ENCODE results near the gene LRRC47.

LRRC47 gene

DNA sequence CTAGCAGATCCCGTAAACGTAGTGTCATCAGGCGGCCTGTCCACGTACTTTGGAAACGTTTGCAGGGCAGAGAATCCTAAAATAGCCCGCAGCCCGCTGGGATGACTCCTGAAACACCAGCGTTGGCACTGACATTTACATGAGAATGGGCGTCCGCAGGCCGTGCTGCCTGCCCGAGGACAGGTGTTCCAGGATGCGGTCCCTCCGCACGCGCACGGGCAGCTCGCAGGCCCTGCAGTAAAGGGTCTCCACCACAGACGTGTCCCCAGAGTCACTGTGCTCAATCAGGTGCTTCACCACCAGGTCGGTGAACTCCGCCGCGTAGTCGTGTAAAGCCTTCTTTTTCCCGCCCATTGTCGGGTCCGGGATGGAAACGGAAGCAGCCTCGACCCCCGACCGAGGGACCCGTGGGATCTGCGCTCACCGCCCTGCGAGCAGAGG is 49.9 kb downstream of the LRRC47 start:
- no peak for DNase-seq

DNA sequence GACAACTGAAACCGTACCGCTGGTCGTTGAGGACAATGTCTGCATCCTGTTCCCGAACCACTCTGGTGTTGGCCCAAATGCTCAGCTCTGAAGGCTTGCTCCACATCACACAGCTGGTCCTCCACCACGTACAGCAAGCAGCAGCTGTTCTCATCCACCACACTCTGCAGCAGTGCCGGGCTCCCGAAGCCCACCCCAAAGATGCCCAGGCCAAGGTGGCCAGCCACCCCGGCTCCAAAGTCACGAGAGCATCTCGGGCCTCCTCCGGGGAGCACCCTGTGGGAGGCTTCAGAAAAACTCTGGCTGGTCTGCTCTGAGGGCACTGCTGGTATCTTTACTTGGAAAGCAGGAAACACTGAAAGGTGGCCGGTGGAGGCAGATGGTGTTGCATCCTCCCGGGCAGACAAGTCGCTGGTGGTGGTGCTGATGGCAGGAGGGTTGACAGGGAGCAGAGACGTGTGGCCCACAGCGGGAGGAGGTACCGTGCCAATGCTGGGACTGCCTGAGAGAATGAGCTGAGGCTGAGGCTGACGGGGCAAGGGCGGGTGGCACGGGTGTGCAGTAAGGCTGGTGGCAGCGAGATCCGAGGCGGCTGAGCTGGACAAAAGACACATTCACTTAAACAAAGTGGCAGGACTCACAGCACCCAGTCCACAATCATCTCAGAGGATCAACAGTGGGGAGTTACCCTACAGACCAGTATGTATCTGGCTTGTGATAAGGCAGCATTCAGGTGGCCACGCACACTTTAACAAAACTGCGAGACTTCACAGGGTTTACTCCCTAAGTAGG is 50.5 kb downstream of the LRRC47 start:
- no peak for DNase-seq

DNA sequence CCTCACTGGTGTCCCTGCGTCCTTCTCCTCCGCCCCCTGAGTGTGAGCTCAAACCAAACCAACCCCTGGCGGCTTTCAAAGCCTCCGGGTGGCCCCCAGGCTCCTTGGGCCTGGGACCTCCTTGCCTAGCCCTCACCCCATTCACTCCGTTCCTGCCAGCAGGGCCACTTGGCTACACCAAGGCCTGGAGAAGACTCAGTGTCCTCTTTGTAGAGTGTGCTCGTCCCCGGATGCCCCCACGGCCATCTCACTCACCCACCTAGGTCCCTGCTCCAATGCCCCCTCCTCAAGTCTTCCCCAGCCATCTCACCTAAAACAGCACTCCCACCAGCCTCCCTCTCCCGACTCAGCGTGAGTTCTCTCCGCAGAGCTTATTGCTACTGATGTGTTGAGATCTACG is 51.2 kb downstream of the LRRC47 start:
- no peak for DNase-seq

DNA sequence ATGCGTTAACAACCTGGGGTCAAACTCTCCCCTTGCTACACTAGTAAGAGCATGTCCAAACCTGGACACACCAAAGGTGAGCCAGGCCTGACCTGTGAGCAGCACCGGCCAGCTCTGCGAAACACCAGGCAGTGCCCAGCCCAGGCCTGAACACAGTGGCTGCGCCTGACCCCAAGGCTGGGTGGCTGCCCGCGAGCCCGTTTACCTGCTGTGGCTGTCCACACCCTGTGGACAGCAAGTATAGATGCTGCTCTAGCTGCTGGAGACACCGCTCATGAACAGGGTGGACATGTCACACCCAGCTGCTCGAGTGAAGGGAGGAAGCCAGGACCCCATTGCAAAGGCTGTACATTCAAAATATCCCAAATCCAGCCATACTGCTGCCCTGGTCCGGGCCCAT is 51.7 kb downstream of the LRRC47 start:
- DNase-seq = no peak

DNA sequence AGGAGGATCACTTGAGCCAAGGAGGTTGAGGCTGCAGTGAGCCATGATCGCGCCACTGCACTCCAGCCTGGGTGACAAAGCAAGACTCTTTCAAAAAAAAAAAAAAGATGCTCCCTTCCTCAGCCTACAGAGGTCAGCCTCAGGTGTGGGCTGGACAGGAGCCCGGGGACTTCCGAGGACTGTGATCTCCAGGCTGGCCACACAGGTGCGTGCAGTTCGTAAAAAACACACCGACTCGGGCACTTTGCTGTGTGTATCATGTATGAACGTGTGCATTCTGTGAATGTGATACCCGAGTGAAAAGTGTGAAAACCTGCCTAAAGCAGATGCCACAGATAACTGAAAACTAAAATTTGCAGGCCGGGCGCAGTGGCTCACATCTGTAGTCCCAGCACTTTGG is 52.5 kb downstream of the LRRC47 start:
- DNase-seq = no peak

DNA sequence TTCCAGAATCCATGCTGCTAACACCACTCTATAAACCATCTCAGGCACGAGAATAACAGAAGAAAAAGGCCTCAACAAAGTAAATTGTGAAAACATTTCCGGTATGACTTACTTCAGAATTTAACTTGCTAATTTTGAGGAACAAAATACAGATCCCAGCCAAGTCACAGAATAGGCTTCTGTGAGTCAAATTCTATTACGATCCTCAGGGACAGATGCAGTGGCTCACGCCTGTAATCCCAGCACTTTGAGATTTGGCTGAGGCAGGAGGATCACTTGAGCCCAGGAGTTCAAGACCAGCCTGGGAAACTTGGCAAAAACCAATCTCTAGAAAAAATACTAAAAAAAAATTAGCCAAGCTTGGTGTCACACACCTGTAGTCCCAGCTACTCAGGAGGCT is 52.9 kb downstream of the LRRC47 start:
- no peak for DNase-seq

DNA sequence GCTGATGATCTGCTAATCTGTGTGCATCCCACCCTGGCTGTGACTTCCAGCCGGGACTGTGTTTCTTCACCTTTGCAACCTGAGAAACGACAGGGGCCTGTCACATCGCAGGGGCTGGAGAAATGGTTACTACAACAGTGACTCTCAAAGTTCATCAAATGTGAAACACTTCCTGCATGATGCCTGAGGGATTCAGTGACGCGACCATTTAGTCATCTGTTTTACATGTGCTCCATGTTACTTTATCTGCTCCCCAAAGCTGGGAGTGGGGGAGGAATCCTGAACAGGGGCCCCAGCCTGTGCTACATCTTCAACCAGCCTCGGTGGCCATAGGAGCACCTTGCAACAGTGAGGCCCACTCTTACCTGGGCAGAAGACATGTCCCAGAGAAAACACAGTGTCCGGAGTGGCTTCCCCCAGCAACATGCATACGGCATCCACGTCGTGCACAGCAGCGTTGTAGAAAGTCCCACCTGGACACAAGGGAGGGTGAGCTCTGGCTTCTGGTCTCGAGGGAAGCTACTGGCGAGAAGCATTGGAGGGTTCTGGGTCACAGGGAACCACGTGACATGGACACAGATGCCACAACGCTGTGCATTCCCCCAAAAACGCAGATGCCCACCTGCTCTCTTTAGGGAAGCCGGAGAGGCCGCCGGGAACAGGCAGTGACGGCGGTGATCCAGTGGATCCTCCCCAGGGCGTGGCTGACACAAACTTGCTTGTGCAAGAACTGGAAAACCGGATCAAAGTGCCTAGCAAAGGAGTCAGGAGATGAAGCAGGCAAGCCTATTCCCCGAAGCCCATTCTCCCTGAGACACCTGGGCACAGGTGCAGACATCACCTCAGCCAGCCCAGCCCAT is 53.6 kb downstream of the LRRC47 start:
- no peak for DNase-seq

DNA sequence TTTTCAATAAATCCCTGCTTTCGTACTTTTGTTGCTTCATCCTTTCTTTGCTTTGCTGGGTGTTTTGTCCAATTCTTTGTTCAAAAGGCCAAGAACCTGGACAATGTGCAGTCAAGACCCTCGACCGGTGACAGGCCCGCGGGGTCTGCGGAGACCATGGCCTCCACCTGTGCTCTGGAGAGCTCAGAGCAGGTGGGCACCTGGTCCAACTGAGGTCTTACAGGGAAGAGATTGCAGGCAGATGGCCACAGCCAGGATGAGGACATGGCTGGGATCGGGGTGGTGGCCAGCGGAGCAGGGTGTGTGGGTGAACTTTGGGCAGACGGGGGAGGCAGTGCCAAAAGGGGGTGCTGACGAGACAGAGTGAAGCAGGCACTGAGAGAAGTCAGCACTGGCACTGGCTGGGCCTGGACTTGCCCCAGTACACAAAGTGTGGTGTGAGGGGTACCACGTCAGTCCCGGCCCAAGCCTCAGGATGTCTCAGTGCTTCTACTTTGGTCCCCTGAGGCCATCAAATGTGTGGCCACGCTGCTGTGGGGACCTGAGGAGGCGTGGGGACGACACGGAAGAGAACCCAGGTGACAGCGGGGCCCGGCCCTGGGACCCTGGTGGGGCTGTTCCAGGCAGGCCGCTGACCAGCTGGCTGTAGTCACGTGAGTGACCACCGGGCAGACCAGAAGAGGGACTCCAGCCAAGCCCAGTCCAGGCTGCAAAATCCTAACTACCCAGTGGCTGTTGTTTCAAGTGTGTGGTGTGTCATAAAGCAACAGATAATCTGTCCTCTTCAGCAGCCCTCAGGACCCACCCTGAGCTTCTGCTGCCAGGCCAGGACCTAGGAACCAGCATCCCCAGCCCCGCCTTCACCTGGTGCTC is 54.5 kb downstream of the LRRC47 start:
- DNase-seq = no peak

DNA sequence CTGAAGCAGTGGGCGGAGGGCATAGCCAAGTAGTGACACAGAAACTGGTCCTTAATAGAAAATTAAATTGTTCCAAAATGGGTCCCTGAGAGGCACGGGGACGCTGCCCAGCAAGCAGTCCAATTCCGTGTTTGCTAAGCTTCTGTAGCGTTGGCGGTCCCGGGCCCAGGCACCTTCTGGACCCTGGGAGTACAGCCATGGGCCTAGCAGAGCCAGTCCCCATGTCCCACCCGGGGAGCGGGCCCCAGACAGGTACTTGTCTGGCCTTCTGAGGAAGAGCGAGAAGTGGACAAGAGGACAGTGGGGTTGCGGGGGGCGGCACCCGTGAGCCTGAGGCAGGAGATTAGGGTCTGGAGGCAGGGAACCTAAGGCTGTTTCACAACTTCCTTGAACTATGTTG is 55.5 kb downstream of the LRRC47 start:
- no peak for DNase-seq

DNA sequence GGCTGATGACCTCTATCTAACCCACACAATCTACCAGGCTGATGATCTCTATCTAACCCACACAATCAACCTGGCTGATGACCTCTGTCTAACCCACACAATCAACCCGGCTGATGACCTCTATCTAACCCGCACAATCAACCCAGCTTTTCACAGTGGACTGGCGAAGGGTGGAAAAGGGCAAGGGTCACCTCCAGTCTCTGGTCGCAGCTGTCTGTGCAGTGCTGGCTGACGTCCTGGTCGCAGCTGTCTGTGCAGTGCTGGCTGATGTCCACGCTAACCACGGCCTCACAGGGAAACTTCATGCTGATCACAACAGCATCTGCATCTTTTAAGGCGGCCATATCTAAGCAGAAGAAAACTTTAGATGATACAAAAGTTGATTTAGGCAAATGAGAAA is 56.3 kb downstream of the LRRC47 start:
- no peak for DNase-seq

DNA sequence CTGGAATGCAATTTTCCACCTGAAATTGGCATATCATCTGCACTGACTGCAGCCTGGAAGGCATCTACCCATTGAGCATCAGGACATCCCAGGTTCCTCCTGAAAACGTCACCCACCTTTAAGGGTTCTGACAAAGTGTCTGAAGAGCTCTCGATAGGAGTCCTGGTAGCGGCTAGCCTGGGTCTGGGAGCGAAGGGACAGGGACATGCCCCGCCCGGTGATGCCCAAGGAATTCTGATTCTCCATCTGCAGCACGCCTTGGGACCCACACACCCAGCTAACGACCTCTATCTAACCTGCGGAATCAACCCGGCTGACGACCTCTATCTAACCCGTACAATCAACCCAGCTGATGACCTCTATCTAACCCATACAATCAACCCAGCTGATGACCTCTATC is 57.4 kb downstream of the LRRC47 start:
- no peak for DNase-seq

DNA sequence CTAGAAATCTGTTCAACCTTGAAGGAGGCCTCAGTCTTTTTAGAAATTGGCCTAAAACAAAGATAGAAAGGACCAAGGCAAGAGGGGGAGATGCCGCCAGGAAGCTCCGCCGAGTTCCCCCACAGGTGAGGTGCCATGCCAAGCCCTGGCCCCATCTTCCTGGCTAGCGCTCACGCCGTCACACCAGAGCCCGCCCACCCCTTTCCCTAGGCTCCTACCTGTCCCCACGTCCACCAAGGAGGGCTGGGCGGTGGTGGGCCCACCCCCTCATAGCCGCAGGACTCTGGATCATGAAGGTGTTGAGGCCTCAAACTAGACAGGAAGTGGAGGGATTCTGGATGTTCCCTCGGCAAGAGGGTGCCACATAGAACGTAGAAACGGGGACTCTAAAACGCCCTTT is 59.6 kb downstream of the LRRC47 start:
- DNase-seq = no peak

DNA sequence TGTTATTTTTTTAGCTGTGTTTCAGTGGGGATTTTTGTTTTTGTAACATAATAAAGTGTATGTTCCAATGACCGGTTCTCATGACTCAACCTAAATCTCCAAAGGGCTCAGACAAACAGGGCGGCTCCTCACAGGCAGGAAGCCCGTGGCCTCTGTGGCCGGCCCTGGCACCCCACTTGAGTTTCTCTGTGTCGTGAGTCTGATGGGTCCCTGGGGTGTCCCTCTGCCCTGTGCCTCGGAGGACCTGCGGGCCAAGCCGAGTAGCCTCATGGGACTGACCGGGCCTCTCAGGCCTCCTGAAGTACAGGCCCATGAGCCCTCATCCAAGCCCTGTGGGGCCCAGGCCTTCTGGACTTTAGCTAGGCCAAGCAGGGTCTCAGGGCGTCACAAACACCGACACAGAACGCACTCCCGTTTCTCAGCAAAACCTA is 60.2 kb downstream of the LRRC47 start:
- DNase-seq = no peak

DNA sequence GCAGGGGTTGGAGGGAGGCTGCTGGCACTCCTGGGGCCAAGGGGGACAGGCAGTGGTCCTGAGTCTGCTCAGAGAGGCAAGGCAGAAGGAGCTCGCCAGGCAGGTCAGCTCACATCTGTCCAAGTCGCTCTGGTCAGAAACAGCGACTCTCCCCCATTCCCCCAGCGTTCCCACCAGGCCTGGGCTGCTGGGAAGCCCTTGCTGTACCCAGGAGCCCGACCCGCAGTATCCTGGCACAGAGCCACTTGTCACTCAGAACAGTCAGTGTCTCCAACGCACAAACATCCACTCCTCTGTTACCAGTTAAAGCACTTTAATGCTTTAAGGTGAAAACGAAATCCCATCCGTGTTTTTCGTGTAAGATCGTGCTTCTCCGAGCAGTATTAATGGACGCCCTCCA is 60.6 kb downstream of the LRRC47 start:
- no peak for DNase-seq

DNA sequence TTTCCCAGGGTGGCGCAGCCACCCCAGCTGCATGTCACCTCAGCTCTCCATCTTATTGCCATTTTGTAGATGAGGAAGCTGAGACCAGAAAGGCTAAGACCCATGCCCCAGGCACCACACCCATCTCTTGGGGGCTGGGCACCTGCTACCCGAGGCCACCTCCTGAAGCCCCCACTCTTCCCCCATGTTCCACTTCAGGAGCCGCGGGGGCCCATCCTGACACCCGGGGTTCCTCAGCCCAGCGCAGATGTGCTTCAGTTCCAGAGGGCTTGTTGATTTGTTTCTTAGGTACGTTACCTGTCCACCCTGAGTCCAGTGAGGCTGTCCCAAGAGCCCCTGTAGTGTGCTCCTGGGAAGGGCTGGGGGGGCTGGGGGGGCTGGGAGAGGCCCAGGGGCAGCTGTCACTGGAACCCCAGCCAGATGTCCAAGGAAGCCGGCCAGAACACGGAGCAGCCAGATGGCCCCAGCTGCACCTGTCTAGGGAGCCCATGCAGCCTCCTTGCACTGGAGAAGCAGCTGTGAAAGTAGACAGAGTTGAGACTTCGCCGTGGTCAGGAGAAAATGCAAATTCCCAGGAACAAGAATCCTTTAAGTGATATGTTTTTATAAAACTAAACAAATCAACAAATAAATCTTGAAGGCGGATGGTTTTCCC is 61.1 kb downstream of the LRRC47 start:
- peak; percentile 45 to 75 for DNase-seq

DNA sequence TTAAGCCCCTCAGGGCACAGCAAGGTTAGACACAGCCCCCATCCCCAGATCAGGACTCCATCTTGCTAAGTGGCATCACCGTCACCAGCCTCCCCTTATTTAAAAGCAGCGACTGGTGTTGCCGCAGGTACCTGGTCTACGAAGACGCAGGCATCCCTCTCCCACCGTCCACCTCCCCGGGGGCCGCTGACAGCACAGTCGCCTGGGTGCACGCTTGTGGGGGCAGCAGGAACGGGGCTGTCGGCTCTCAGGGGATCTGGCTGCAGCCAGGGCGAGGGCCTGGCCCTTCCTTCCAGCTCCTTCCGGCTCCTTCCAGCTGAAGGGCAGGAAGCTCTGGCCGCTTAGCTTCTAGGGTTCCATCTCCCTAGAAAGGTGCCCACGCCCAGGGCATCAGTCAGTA is 61.7 kb downstream of the LRRC47 start:
- no peak for DNase-seq

DNA sequence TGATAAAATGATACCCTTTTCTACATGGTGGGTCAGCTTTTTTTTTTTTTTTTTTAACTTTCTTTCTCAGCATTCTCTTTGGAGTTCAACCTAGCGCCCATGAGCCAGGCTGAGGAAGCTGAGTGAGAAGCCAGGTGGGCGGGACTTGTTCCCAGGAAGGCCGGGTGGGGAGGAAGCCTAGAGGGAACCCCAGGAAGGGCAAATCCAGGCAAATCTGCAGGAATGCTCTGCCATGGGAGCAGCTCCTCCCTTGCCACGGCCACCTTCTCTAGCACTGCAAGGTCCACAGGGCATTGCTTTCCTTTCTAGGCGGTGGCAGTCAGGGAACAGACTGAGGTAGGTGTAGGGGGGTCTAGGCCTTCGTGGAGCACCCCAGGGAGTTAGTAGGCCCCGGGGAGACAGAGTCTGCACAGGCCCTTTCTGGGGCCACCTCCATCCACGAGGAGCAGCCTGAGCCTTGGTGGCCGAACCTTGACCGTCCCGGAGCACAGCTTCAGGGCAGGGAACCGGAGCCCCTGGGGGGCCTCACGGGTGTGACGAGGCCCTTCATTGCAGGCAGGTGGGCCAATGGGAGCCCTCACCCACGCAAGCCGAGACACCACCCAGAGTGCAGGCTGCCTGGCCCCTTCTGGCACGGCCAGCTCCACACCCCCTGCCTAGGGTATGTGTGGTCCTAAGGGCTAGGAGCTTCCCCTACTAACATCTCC is 62.3 kb downstream of the LRRC47 start:
- DNase-seq = no peak

DNA sequence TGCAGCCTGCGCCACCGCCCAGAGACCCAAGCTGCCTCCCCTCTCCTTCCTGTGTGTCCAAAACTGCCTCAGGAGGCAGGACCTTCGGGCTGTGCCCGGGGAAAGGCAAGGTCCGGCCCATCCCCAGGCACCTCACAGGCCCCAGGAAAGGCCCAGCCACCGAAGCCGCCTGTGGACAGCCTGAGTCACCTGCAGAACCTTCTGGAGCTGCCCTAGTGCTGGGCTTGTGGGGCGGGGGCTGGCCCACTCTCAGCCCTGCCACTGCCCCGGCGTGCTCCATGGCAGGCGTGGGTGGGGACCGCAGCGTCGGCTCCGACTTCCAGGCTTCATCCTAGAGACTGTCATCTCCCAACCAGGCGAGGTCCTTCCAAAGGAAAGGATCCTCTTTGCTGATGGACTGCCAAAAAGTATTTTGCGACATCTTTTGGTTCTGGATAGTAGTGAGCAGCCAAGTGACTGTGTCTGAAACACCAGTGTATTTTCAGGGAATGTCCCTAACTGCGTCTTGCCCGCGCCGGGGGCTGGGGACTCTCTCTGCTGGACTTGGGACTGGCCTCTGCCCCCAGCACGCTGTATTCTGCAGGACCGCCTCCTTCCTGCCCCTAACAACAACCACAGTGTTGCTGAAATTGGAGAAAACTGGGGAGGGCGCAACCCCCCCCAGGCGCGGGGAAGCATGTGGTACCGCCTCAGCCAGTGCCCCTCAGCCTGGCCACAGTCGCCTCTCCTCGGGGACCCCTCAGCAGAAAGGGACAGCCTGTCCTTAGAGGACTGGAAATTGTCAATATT is 63.0 kb downstream of the LRRC47 start:
- DNase-seq = no peak

DNA sequence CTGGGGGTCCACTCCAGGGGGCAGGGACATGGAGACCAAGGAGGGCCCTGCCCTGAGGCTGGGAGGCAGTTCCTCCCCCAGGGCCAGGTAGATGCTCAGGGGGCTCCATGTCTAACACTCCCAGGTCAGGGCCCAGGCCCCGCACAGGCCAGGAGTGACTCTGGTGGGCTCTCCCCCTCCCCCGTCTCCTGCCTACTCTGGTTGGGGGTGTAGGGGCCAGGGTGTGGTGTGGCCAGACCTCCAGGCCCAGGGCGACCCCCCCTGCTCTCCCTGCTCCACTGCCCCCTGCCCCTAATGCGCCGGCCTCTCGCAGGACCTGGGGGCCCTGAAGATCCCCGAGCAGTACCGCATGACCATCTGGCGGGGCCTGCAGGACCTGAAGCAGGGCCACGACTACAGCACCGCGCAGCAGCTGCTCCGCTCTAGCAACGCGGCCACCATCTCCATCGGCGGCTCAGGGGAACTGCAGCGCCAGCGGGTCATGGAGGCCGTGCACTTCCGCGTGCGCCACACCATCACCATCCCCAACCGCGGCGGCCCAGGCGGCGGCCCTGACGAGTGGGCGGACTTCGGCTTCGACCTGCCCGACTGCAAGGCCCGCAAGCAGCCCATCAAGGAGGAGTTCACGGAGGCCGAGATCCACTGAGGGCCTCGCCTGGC is 63.7 kb downstream of the LRRC47 start:
- peak in 1 of 2 experiments; percentile 61 for DNase-seq
